Hepatocyte (in vitro differentiated cells): ENCODE measurements around the gene CWH43. TPM values are rescaled to one million over a fixed set of nuclear protein-coding genes. Genes with fewer than 3 reads are reported as not detected.

Experiments used
- DNase-seq: peaks from one replicate; pipeline ENCODE4 v3.0.0-alpha.2; 2016; ENCODE audit warnings: low spot score
- H2AFZ ChIP-seq: fragments of 200-600 bp; sonication (generic); 2 replicates; pipeline ENCODE4 v1.6.0; 2016; ENCODE audit warnings: antibody characterized with exemption, mild to moderate bottlenecking
- H3K27ac ChIP-seq: fragments of 200-600 bp; sonication (generic); 2 replicates; pipeline ENCODE4 v1.5.1; 2016; ENCODE audit warnings: mild to moderate bottlenecking
- H3K27me3 ChIP-seq: fragments of 200-600 bp; sonication (generic); 2 replicates; pipeline ENCODE4 v1.6.1; 2016
- H3K36me3 ChIP-seq: fragments of 200-600 bp; sonication (generic); replicated peaks from 2 replicates; pipeline ENCODE4 v1.5.1; 2016; ENCODE audit warnings: low read depth; ENCODE audit not compliant: insufficient read depth
- H3K4me1 ChIP-seq: fragments of 200-600 bp; sonication (generic); 2 replicates; pipeline ENCODE4 v1.5.1; 2016; ENCODE audit warnings: mild to moderate bottlenecking, moderate library complexity; ENCODE audit not compliant: insufficient read depth
- H3K4me2 ChIP-seq: fragments of 200-600 bp; sonication (generic); 2 replicates; pipeline ENCODE4 v1.6.0; 2016
- H3K4me3 ChIP-seq: fragments of 200-600 bp; sonication (generic); 2 replicates; pipeline ENCODE4 v1.5.1; 2016; ENCODE audit warnings: mild to moderate bottlenecking
- H3K79me2 ChIP-seq: fragments of 200-600 bp; sonication (generic); 2 replicates; pipeline ENCODE4 v1.6.0; 2017; ENCODE audit warnings: mild to moderate bottlenecking
- H3K9me2 ChIP-seq: fragments of 200-600 bp; sonication (generic); replicated peaks from 2 replicates; pipeline ENCODE4 v1.6.0; 2017; ENCODE audit warnings: mild to moderate bottlenecking; ENCODE audit not compliant: insufficient read depth
- H3K9me3 ChIP-seq: fragments of 200-600 bp; sonication (generic); 2 replicates; pipeline ENCODE4 v1.5.1; 2016; ENCODE audit warnings: low read depth, mild to moderate bottlenecking
- H4K20me1 ChIP-seq: fragments of 200-600 bp; sonication (generic); 2 replicates; pipeline ENCODE4 v1.6.0; 2016; ENCODE audit warnings: mild to moderate bottlenecking; ENCODE audit not compliant: insufficient read depth, poor library complexity, severe bottlenecking
- CTCF ChIP-seq: fragments of 200-600 bp; sonication (generic); IDR thresholded peaks from 2 replicates; pipeline ENCODE4 v1.5.1; 2016; ENCODE audit warnings: antibody characterized with exemption, mild to moderate bottlenecking; ENCODE audit not compliant: poor library complexity
- EZH2 ChIP-seq: fragments of 200-600 bp; sonication (generic); IDR thresholded peaks from 2 replicates; pipeline ENCODE4 v1.6.1; 2016; ENCODE audit warnings: antibody characterized with exemption, mild to moderate bottlenecking, borderline replicate concordance
- EZH2phosphoT487 ChIP-seq: fragments of 200-600 bp; sonication (generic); IDR thresholded peaks from one replicate; pipeline ENCODE4 v1.6.1; 2018; ENCODE audit warnings: antibody characterized with exemption, mild to moderate bottlenecking, low read depth, moderate library complexity; ENCODE audit not compliant: unreplicated experiment, severe bottlenecking
- WGBS: methylation state at CpG from one replicate; pipeline ENCODE4 v1.1.6; 2016; ENCODE audit warnings: low lambda C conversion rate; ENCODE audit errors: missing lambda C conversion rate; 5-methylcytosine and 5-hydroxymethylcytosine counted together
- polyA plus RNA-seq: library from polyadenylated mRNA; unstranded; fragments of >200 nt; fragmentation: Nextera tagmentation; extraction: Ambion mirVana; gene quantifications from 2 replicates; pipeline ENCODE4 v1.2.1, GENCODE V29; 2016
- total RNA-seq: library from RNA; depleted of rRNA; stranded (reverse); fragments of >200 nt; gene quantifications from 2 replicates; pipeline ENCODE4 v1.2.3, GENCODE V29; 2014

The CWH43 gene
- total and polyA plus RNA-seq, 2 experiments from 2014 or later = not detected

GRCh38 chr4:49018718-49019295, 32.7 kb downstream of the CWH43 start:
- Histone ChIP-seq H3K9me2 (no peaks in the 10 kb centered on the region), H3K4me3 (no peak overlapping the region), H3K9me3 (no peaks in the 10 kb centered on the region), H4K20me1 (no peaks in the 10 kb centered on the region), H2AFZ (no peak overlapping the region), H3K27me3 (no peaks in the 10 kb centered on the region), H3K36me3 (no peaks in the 10 kb centered on the region), H3K27ac (no peak overlapping the region), H3K4me1 (no peaks in the 10 kb centered on the region), H3K79me2 (no peaks in the 10 kb centered on the region), H3K4me2 (no peak overlapping the region)
- 83% methylated on average over 2 of the region's 2 CpGs for WGBS
- no peak for DNase-seq
- no peak for TF ChIP-seq EZH2phosphoT487
- no peak for TF ChIP-seq EZH2
- TF ChIP-seq CTCF = no peak

- no peak for TF ChIP-seq CTCF
- TF ChIP-seq EZH2 = no peak
- TF ChIP-seq EZH2phosphoT487 = no peak
- no peak overlapping the region for H2AFZ ChIP-seq
- DNase-seq = no peak
- no peaks in the 10 kb centered on the region for H3K27me3 ChIP-seq
- H3K79me2 ChIP-seq = no peaks in the 10 kb centered on the region
- no peaks in the 10 kb centered on the region for H3K36me3 ChIP-seq
- 45% methylated on average over 11 of the region's 11 CpGs for WGBS
- H4K20me1 ChIP-seq = no peaks in the 10 kb centered on the region
- no peaks in the 10 kb centered on the region for H3K9me2 ChIP-seq
- no peaks in the 10 kb centered on the region for H3K4me1 ChIP-seq
- no peak overlapping the region for H3K4me2 ChIP-seq
- no peak overlapping the region for H3K27ac ChIP-seq
- no peak overlapping the region for H3K4me3 ChIP-seq
- no peaks in the 10 kb centered on the region for H3K9me3 ChIP-seq
Observed at GRCh38 chr4:49032440-49033161, 46.5 kb downstream of the CWH43 start.

GRCh38 chr4:49036528-49036927, 50.5 kb downstream of the CWH43 start:
- H4K20me1 ChIP-seq = no peaks in the 10 kb centered on the region
- no peak overlapping the region for H2AFZ ChIP-seq
- no peaks in the 10 kb centered on the region for H3K9me2 ChIP-seq
- TF ChIP-seq EZH2 (no peak), EZH2phosphoT487 (no peak), CTCF (no peak)
- H3K4me3 ChIP-seq = no peak overlapping the region
- no peaks in the 10 kb centered on the region for H3K9me3 ChIP-seq
- H3K4me1 ChIP-seq = no peaks in the 10 kb centered on the region
- H3K79me2 ChIP-seq = no peaks in the 10 kb centered on the region
- H3K27me3 ChIP-seq = no peaks in the 10 kb centered on the region
- no peak for DNase-seq
- no peaks in the 10 kb centered on the region for H3K36me3 ChIP-seq
- H3K27ac ChIP-seq = no peak overlapping the region
- whole genome bisulfite sequencing = 36% methylated on average over 3 of the region's 3 CpGs
- no peak overlapping the region for H3K4me2 ChIP-seq
